Natural killer cell (primary cell): ENCODE results near the gene TGFBR3. TPM values are rescaled to one million over a fixed set of nuclear protein-coding genes. Genes with fewer than 3 reads are reported as not detected.

Experiments
- ATAC-seq, 3 donors: fragments of 150-1000 bp in 2 of 3; fragments of 200-7000 bp in 1 of 3; cut with Tn5 transposase; 1 replicate in 1 of 3; 2 replicates in 2 of 3; pipeline ENCODE4 v1.10.0; 2021; ENCODE audit warnings: mild to moderate bottlenecking in 2 of 3, moderate library complexity in 2 of 3
- DNase-seq, 2 donors: peaks; one replicate each; pipeline versions ENCODE4 v3.0.0 to v3.0.0-alpha.2; 2013 to 2021; ENCODE audit warnings: mixed read lengths in 1 of 2
- H3K27ac ChIP-seq: one replicate; pipeline ENCODE4 v1.5.1; 2013; ENCODE audit warnings: mild to moderate bottlenecking, low read length
- H3K27me3 ChIP-seq: one replicate; pipeline ENCODE4 v1.6.1; 2013; ENCODE audit warnings: low read length; ENCODE audit not compliant: control insufficient read depth, insufficient read depth
- H3K36me3 ChIP-seq: one replicate; pipeline ENCODE4 v1.6.1; 2013; ENCODE audit warnings: low read length; ENCODE audit not compliant: control insufficient read depth, insufficient read depth
- H3K4me1 ChIP-seq: one replicate; pipeline ENCODE4 v1.6.1; 2013; ENCODE audit warnings: low read length; ENCODE audit not compliant: control insufficient read depth, insufficient read depth
- H3K4me3 ChIP-seq: one replicate; pipeline ENCODE4 v1.5.1; 2013; ENCODE audit warnings: low read length
- H3K9me3 ChIP-seq: one replicate; pipeline ENCODE4 v1.6.1; 2013; ENCODE audit warnings: low read length; ENCODE audit not compliant: control insufficient read depth, insufficient read depth
- H3K27ac Mint-ChIP-seq, 2 donors: one replicate each; pipeline ENCODE4 v1.8.0; 2022; ENCODE audit warnings: mild to moderate bottlenecking in 2 of 2, mixed read lengths in 2 of 2, moderate library complexity in 1 of 2
- H3K27me3 Mint-ChIP-seq, 2 donors: one replicate each; pipeline ENCODE4 v1.8.0; 2022; ENCODE audit warnings: low read depth in 2 of 2, mixed read lengths in 2 of 2
- H3K36me3 Mint-ChIP-seq: one replicate; pipeline ENCODE4 v1.8.0; 2022; ENCODE audit warnings: mixed read lengths
- H3K4me1 Mint-ChIP-seq, 2 donors: one replicate each; pipeline ENCODE4 v1.8.0; 2022; ENCODE audit warnings: mixed read lengths in 2 of 2
- H3K4me3 Mint-ChIP-seq: one replicate; pipeline ENCODE4 v1.8.0; 2022; ENCODE audit warnings: mild to moderate bottlenecking, moderate library complexity, mixed read lengths
- H3K9me3 Mint-ChIP-seq, 2 donors: one replicate each; pipeline ENCODE4 v1.8.0; 2022; ENCODE audit warnings: mixed read lengths in 2 of 2
- CTCF ChIP-seq: fragments of 200-600 bp; IDR thresholded peaks from one replicate; pipeline ENCODE4 v1.8.0; 2022; ENCODE audit warnings: antibody characterized with exemption
- WGBS: methylation state at CpG from one replicate; pipeline ENCODE4 v1.1.7; 2013; ENCODE audit warnings: missing lambda C conversion rate; ENCODE audit not compliant: insufficient coverage; 5-methylcytosine and 5-hydroxymethylcytosine counted together
- intact Hi-C: fragments of 100-400 bp; cut with micrococcal nuclease; formaldehyde crosslinking; loops from one replicate; pipeline ENCODE4 v1.14.2; 2022
- total RNA-seq, 4 donors: library from RNA; stranded (reverse); fragments of 120-200 nt in 1 of 4; gene quantifications; one replicate each; pipeline versions ENCODE4 v1.2.3 to v1.2.4, GENCODE V29; 2013 to 2022

TGFBR3 gene
- total RNA-seq, 3 donors from 2014 or later (not counting 1 experiment from before 2014, with no cell fraction given) = 225 to 274 (median 243) TPM

- ATAC-seq = no peak
- no peaks in the 10 kb centered on the region for H3K9me3 Mint-ChIP-seq
- no peaks in the 10 kb centered on the region for H3K27me3 Mint-ChIP-seq
- Histone ChIP-seq H3K4me1 (peaks cover 47% of the 10 kb centered on the region), H3K27ac (no peak overlapping the region), H3K27me3 (no peaks in the 10 kb centered on the region), H3K36me3 (no peaks in the 10 kb centered on the region), H3K9me3 (no peaks in the 10 kb centered on the region), H3K4me3 (no peak overlapping the region)
- H3K27ac Mint-ChIP-seq = peak overlapping the region; percentile 69 to 89
- DNase-seq = no peak
- H3K4me1 Mint-ChIP-seq = peaks cover 96 to 97% of the 10 kb centered on the region in 2 donors
- whole genome bisulfite sequencing = no CpG with 5 or more reads among the region's 2 CpGs
- no peaks in the 10 kb centered on the region for H3K36me3 Mint-ChIP-seq
- intact Hi-C loops = loop anchor here (5.0 kb wide), 2 partner anchors 34 to 36 kb away; no protein-coding TSS in a partner anchor
- peak overlapping the region; percentile 75 for H3K4me3 Mint-ChIP-seq
- no peak for TF ChIP-seq CTCF
These were observed 39.3 kb downstream of the TGFBR3 start for GRCh38 chr1:91846639-91847013.

DNA sequence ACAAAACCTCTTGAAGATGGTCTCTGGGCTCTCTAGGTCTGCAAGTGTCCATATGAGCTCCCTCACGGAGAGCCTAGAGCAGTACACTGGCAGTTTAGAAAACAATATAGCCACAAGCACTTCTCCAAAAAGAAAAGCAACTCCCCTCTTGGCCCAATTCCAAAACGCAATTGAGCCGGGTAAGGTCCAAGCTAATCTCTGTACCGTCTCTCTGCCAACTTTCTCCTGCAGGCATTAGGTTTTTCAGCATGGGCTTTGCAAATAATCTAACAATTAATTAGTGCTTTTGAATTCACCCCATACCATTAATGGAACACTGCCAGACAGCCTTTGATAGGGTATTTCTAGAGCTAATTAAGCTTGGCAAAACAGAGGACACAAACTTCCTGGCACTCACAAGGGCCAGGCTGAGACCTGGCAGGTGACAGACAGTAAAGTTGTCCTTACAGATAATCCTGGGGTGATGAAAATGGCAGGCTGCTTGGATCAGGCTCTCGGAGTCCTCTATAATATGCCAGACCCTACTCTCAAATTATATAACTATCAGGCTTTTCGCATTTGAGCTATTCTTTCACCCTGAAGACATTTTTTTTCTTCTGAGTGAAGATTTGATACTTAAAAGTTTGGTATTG lies 39.8 kb downstream of the TGFBR3 start:
- Histone ChIP-seq H3K9me3 (no peaks in the 10 kb centered on the region), H3K4me1 (peaks cover 47% of the 10 kb centered on the region), H3K36me3 (no peaks in the 10 kb centered on the region), H3K27ac (peak overlapping the region; percentile 21), H3K27me3 (no peaks in the 10 kb centered on the region), H3K4me3 (no peak overlapping the region)
- no peaks in the 10 kb centered on the region for H3K27me3 Mint-ChIP-seq
- WGBS = 35% methylated on average over 5 of the region's 6 CpGs
- TF ChIP-seq CTCF = no peak
- intact Hi-C loops = loop anchor here (5.0 kb wide), 2 partner anchors 34 to 36 kb away; no protein-coding TSS in a partner anchor
- DNase-seq = no peak
- H3K36me3 Mint-ChIP-seq = no peaks in the 10 kb centered on the region
- peaks cover 92 to 94% of the 10 kb centered on the region in 2 donors for H3K4me1 Mint-ChIP-seq
- peak overlapping the region; percentile 69 to 89 for H3K27ac Mint-ChIP-seq
- peak overlapping the region; percentile 73 for H3K4me3 Mint-ChIP-seq
- peak; percentile 41 to 68 (median 61) for ATAC-seq
- no peaks in the 10 kb centered on the region for H3K9me3 Mint-ChIP-seq

DNA sequence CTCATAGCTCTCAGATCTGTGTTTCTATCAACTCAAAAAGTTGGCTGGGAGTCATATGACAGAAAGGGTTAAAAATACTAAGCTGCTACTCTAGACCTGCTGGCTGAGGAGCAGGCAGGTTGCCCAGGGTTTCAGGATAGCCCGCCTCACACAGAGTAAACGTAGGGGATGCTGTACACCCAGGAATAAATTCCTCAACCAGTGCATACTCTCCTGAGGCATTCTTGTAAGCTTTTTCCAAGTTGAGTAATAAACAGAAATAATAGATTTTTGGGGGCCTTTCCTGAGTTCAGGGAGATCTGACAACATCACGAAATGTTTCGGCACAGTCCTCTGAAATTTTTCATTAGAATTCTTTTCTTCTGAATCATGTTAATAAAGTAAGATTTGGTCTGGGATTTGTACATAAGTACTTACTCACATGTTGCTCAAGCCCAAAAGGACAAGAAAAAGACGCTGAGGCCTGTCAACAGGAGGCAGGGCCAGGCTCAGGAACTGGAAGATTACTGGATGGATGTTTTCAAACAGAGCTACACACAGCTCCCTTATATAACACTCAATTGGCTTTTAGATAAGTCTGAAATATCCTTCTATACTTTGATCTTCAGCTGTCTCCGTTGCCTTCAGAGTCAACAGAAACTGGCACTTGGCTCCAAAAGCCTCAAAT lies 41.0 kb downstream of the TGFBR3 start:
- Histone ChIP-seq H3K4me3 (no peak overlapping the region), H3K36me3 (no peaks in the 10 kb centered on the region), H3K4me1 (peaks cover 47% of the 10 kb centered on the region), H3K9me3 (no peaks in the 10 kb centered on the region), H3K27ac (peak overlapping the region; percentile 8), H3K27me3 (no peaks in the 10 kb centered on the region)
- ATAC-seq (no peak), DNase-seq (no peak)
- no peak for TF ChIP-seq CTCF
- peak overlapping the region; percentile 69 to 89 for H3K27ac Mint-ChIP-seq
- no peaks in the 10 kb centered on the region for H3K36me3 Mint-ChIP-seq
- 83% methylated on average over 6 of the region's 6 CpGs for WGBS
- intact Hi-C loops = loop anchor here (5.0 kb wide), 2 partner anchors 33 to 37 kb away; no protein-coding TSS in a partner anchor
- no peaks in the 10 kb centered on the region for H3K9me3 Mint-ChIP-seq
- H3K27me3 Mint-ChIP-seq = no peaks in the 10 kb centered on the region
- H3K4me3 Mint-ChIP-seq = peak overlapping the region; percentile 73
- H3K4me1 Mint-ChIP-seq = peaks cover 81 to 87% of the 10 kb centered on the region in 2 donors
